A673 (cell line): ENCODE data around the gene EVA1B. TPM values are rescaled to one million over a fixed set of nuclear protein-coding genes. Genes with fewer than 3 reads are reported as not detected.

Experiments used
- BruUV-seq: library from RNA; stranded (reverse); fragments of 400-500 nt; replicated peaks from 2 replicates; lab custom pipeline; 2021; lab: Mats Ljungman, UMichigan
- CTCF ChIA-PET: fragments of 300-600 bp; sonication (Branson Sonifier 250); formaldehyde crosslinking; loops from one replicate; lab custom pipeline; 2022; ENCODE audit warnings: antibody characterized with exemption; lab: Charles Lee
- POLR2A ChIA-PET: fragments of 300-600 bp; sonication (Branson Sonifier 250); formaldehyde crosslinking; loops from one replicate; lab custom pipeline; 2022; ENCODE audit warnings: antibody characterized with exemption; ENCODE audit not compliant: low non-redundant PET; lab: Charles Lee
- DNase-seq: peaks from one replicate; pipeline ENCODE4 v3.0.0-alpha.2; 2015; ENCODE audit warnings: low spot score
- H3K27ac ChIP-seq: fragments of 200-600 bp; sonication (generic); 2 replicates; pipeline ENCODE4 v1.5.1; 2016; ENCODE audit warnings: mixed run types, low read depth, mild to moderate bottlenecking, mixed read lengths, antibody characterized with exemption, low read length; ENCODE audit not compliant: poor library complexity, severe bottlenecking
- H3K27me3 ChIP-seq: fragments of 200-600 bp; sonication (generic); replicated peaks from 2 replicates; pipeline ENCODE4 v1.6.1; 2017; ENCODE audit warnings: mixed run types, low read depth, mild to moderate bottlenecking, mixed read lengths, antibody characterized with exemption, low read length; ENCODE audit not compliant: insufficient read depth, poor library complexity
- H3K36me3 ChIP-seq: fragments of 200-600 bp; sonication (generic); 2 replicates; pipeline ENCODE4 v1.6.1; 2016; ENCODE audit warnings: mixed run types, mild to moderate bottlenecking, mixed read lengths, antibody characterized with exemption, low read length; ENCODE audit not compliant: insufficient read depth, poor library complexity, severe bottlenecking
- H3K4me1 ChIP-seq: fragments of 200-600 bp; sonication (generic); 2 replicates; pipeline ENCODE4 v1.6.1; 2017; ENCODE audit warnings: mixed run types, mild to moderate bottlenecking, mixed read lengths, antibody characterized with exemption, low read length; ENCODE audit not compliant: insufficient read depth, poor library complexity, severe bottlenecking
- H3K4me3 ChIP-seq: fragments of 200-600 bp; sonication (generic); 2 replicates; pipeline ENCODE4 v1.5.1; 2016; ENCODE audit warnings: low read depth, mixed run types, mild to moderate bottlenecking, mixed read lengths, low read length; ENCODE audit not compliant: poor library complexity, severe bottlenecking
- H3K9me3 ChIP-seq: fragments of 200-600 bp; sonication (generic); 2 replicates; pipeline ENCODE4 v1.6.1; 2016; ENCODE audit warnings: mixed run types, low read depth, mild to moderate bottlenecking, mixed read lengths, antibody characterized with exemption, low read length; ENCODE audit not compliant: poor library complexity, severe bottlenecking
- EZH2 ChIP-seq: fragments of 200-600 bp; sonication (generic); IDR thresholded peaks from 2 replicates; pipeline ENCODE4 v1.6.1; 2017; ENCODE audit warnings: borderline replicate concordance, low read depth, mild to moderate bottlenecking, mixed read lengths, antibody characterized with exemption, low read length; ENCODE audit not compliant: poor library complexity, severe bottlenecking
- intact Hi-C: fragments of 100-400 bp; cut with micrococcal nuclease; formaldehyde crosslinking; loops from one replicate; pipeline ENCODE4 v1.10.0; 2022; ENCODE audit not compliant: unreplicated experiment
- total RNA-seq: library from RNA; stranded (reverse); gene quantifications from 2 replicates; pipeline ENCODE4 v1.2.3, GENCODE V29; 2021
- TF ChIP-seq, protein P1 (sequence below): fragments of 300-800, 200-600 bp; sonication (generic); conservative IDR thresholded peaks from 2 replicates; pipeline ENCODE4 v1.5.1; 2017; ENCODE audit warnings: low read depth, mild to moderate bottlenecking, antibody characterized with exemption, low read length, moderate library complexity, mixed read lengths

Gene EVA1B
- total RNA-seq, 1 experiment from 2014 or later: 6.2 TPM

GRCh38 chr1:36304970-36305914 is 18.2 kb downstream of the EVA1B start:
- CTCF ChIA-PET: no interaction called here
- no peaks in the 10 kb centered on the region for H3K9me3 ChIP-seq
- no peak overlapping the region for H3K27ac ChIP-seq
- no peak overlapping the region for H3K4me3 ChIP-seq
- POLR2A ChIA-PET: no interaction called here
- no TSS peak for BruUV-seq
- peaks cover 41% of the 10 kb centered on the region for H3K36me3 ChIP-seq
- intact Hi-C loops: loop anchor here (10.0 kb wide), 1 partner anchor 120 kb away; no protein-coding TSS in a partner anchor
- no peak for DNase-seq
- TF ChIP-seq, protein P1, sequence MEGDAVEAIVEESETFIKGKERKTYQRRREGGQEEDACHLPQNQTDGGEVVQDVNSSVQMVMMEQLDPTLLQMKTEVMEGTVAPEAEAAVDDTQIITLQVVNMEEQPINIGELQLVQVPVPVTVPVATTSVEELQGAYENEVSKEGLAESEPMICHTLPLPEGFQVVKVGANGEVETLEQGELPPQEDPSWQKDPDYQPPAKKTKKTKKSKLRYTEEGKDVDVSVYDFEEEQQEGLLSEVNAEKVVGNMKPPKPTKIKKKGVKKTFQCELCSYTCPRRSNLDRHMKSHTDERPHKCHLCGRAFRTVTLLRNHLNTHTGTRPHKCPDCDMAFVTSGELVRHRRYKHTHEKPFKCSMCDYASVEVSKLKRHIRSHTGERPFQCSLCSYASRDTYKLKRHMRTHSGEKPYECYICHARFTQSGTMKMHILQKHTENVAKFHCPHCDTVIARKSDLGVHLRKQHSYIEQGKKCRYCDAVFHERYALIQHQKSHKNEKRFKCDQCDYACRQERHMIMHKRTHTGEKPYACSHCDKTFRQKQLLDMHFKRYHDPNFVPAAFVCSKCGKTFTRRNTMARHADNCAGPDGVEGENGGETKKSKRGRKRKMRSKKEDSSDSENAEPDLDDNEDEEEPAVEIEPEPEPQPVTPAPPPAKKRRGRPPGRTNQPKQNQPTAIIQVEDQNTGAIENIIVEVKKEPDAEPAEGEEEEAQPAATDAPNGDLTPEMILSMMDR: no peak
- no peak for TF ChIP-seq EZH2
- H3K27me3 ChIP-seq: no peaks in the 10 kb centered on the region
- H3K4me1 ChIP-seq: no peaks in the 10 kb centered on the region

GRCh38 chr1:36304521-36304920 is 18.9 kb downstream of the EVA1B start:
- POLR2A ChIA-PET: no interaction called here
- no peak overlapping the region for H3K4me3 ChIP-seq
- peaks cover 7% of the 10 kb centered on the region for H3K4me1 ChIP-seq
- DNase-seq: no peak
- TSS peak; percentile 82 for BruUV-seq
- H3K9me3 ChIP-seq: no peaks in the 10 kb centered on the region
- no peak overlapping the region for H3K27ac ChIP-seq
- no peaks in the 10 kb centered on the region for H3K27me3 ChIP-seq
- H3K36me3 ChIP-seq: peaks cover 45% of the 10 kb centered on the region
- intact Hi-C loops: loop anchor here (10.0 kb wide), 1 partner anchor 120 kb away; no protein-coding TSS in a partner anchor
- CTCF ChIA-PET: no interaction called here
- TF ChIP-seq, protein P1: no peak
- TF ChIP-seq EZH2: no peak

GRCh38 chr1:36303650-36304360 is 19.6 kb downstream of the EVA1B start:
- H3K27me3 ChIP-seq: no peaks in the 10 kb centered on the region
- no TSS peak for BruUV-seq
- POLR2A ChIA-PET: interaction anchor here (0.5 kb wide), 1 partner anchor 256 kb away, joined by 3 read pairs; no protein-coding TSS in a partner anchor
- H3K27ac ChIP-seq: no peak overlapping the region
- no peak for DNase-seq
- H3K4me1 ChIP-seq: peaks cover 9% of the 10 kb centered on the region
- no peak overlapping the region for H3K4me3 ChIP-seq
- no peaks in the 10 kb centered on the region for H3K9me3 ChIP-seq
- CTCF ChIA-PET: no interaction called here
- TF ChIP-seq, protein P1: no peak
- intact Hi-C loops: loop anchor here (10.0 kb wide), 1 partner anchor 121 kb away; no protein-coding TSS in a partner anchor
- peaks cover 47% of the 10 kb centered on the region for H3K36me3 ChIP-seq
